Esophagus squamous epithelium (tissue), 5 donors: ENCODE results near the gene ZFP62. TPM values are rescaled to one million over a fixed set of nuclear protein-coding genes. Genes with fewer than 3 reads are reported as not detected.
A peak's percentile ranks its signal among the peaks of the same experiment; 100 is the strongest.

ENCODE experiments used
- DNase-seq: peaks from one replicate; lab custom pipeline; 2025; lab: John Stamatoyannopoulos, UW
- H3K27ac ChIP-seq, 4 donors: fragments of 200-600 bp; sonication (generic); one replicate each; pipeline ENCODE4 v1.5.1; 2016 to 2019; ENCODE audit warnings: mild to moderate bottlenecking in 1 of 4
- H3K27me3 ChIP-seq, 4 donors: fragments of 200-600 bp; sonication (generic); 1 replicate in 3 of 4; 2 replicates in 1 of 4; pipeline versions ENCODE4 v1.5.1 to v1.6.0; 2017 to 2021; ENCODE audit warnings: antibody characterized with exemption in 1 of 4
- H3K36me3 ChIP-seq, 3 donors: fragments of 200-600 bp; sonication (generic); one replicate each; pipeline ENCODE4 v1.5.1; 2016 to 2019
- H3K4me1 ChIP-seq, 3 donors: fragments of 200-600 bp; sonication (generic); one replicate each; pipeline ENCODE4 v1.5.1; 2017 to 2019
- H3K4me3 ChIP-seq, 4 donors: fragments of 200-600 bp; sonication (generic); 1 replicate in 3 of 4; 2 replicates in 1 of 4; pipeline ENCODE4 v1.5.1; 2016 to 2019; ENCODE audit warnings: mild to moderate bottlenecking in 2 of 4, moderate library complexity in 1 of 4
- H3K9me3 ChIP-seq, 3 donors: fragments of 200-600 bp; sonication (generic); one replicate each; pipeline ENCODE4 v1.5.1; 2016 to 2019
- CTCF ChIP-seq, 6 experiments: fragments of 450-650 bp in 4 of 6; fragments of 200-600 bp in 2 of 6; sonication (generic) in 2 of 6; IDR thresholded peaks; one replicate each; pipeline ENCODE4 v1.5.1; 2016 to 2019; ENCODE audit warnings: antibody characterized with exemption in 6 of 6, mild to moderate bottlenecking in 4 of 6, moderate library complexity in 4 of 6
- POLR2A ChIP-seq, 4 donors: fragments of 450-650 bp; IDR thresholded peaks; one replicate each; pipeline ENCODE4 v1.6.1; 2017; ENCODE audit warnings: antibody characterized with exemption in 4 of 4, mild to moderate bottlenecking in 4 of 4, moderate library complexity in 3 of 4
- WGBS, 2 donors: methylation state at CpG; one replicate each; pipeline ENCODE4 v1.1.5; 2018; 5-methylcytosine and 5-hydroxymethylcytosine counted together
- intact Hi-C: fragments of 100-400 bp; cut with DNase I; formaldehyde crosslinking; loops from one replicate; pipeline ENCODE4 v1.15.0; 2022
- total RNA-seq, 4 donors: library from RNA; depleted of rRNA; stranded (reverse); fragments of >200 nt; gene quantifications; one replicate each; pipeline ENCODE4 v1.1.0, GENCODE V29; 2016
- donor health status: DM: yes; HTN: yes; CAD: no.

Gene ZFP62
- total RNA-seq, 4 donors from 2014 or later = 8.9 to 32.6 (median 19.2) TPM

- H3K9me3 ChIP-seq = no peaks in the 10 kb centered on the region
- H3K27me3 ChIP-seq = no peaks in the 10 kb centered on the region
- peak overlapping the region in 2 of 4 donors; percentile 1 to 22 for H3K27ac ChIP-seq
- H3K36me3 ChIP-seq = no peaks in the 10 kb centered on the region
- no peak for DNase-seq
- WGBS, 2 donors = 78 to 88% methylated on average over 4 to 6 of the region's 7 CpGs
- no peak overlapping the region for H3K4me3 ChIP-seq
- peaks cover 21 to 78% (median 40%) of the 10 kb centered on the region in 3 donors for H3K4me1 ChIP-seq
- TF ChIP-seq POLR2A (IDR thresholded peaks at IDR 0.05) (no peak), CTCF (IDR thresholded peaks at IDR 0.05) (no peak)
- intact Hi-C loops = no loop called here
Measured at GRCh38 chr5:180823346-180823745, 37.7 kb downstream of the ZFP62 start.

- TF ChIP-seq POLR2A (IDR thresholded peaks at IDR 0.05) (no peak), CTCF (IDR thresholded peaks at IDR 0.05) (no peak)
- intact Hi-C loops = no loop called here
- no peak for DNase-seq
- H3K27me3 ChIP-seq = no peaks in the 10 kb centered on the region
- H3K27ac ChIP-seq = peak overlapping the region in 3 of 4 donors; percentile 81 to 84 (median 82)
- no peak overlapping the region for H3K4me3 ChIP-seq
- 66 to 88% methylated on average over 4 of the region's 4 CpGs for WGBS, 2 donors
- H3K4me1 ChIP-seq = peaks cover 31 to 83% (median 49%) of the 10 kb centered on the region in 3 donors
- no peaks in the 10 kb centered on the region for H3K36me3 ChIP-seq
- H3K9me3 ChIP-seq = no peaks in the 10 kb centered on the region
Measured at GRCh38 chr5:180821538-180821937, 39.5 kb downstream of the ZFP62 start.

GRCh38 chr5:180820788-180821321 is 40.2 kb downstream of the ZFP62 start:
- no peak for DNase-seq
- Histone ChIP-seq H3K4me3 (peak overlapping the region in 1 of 4 donors; percentile 3), H3K27me3 (no peaks in the 10 kb centered on the region), H3K9me3 (no peaks in the 10 kb centered on the region), H3K27ac (peak overlapping the region; percentile 35 to 93 (median 82)), H3K4me1 (peaks cover 31 to 83% (median 46%) of the 10 kb centered on the region in 3 donors), H3K36me3 (no peaks in the 10 kb centered on the region)
- TF ChIP-seq POLR2A (IDR thresholded peaks at IDR 0.05) (peak in 1 of 4 donors; percentile 32), CTCF (IDR thresholded peaks at IDR 0.05) (no peak)
- intact Hi-C loops = no loop called here
- 37 to 45% methylated on average over 3 of the region's 3 CpGs for WGBS, 2 donors

GRCh38 chr5:180818677-180819341 is 42.3 kb downstream of the ZFP62 start:
- H3K27me3 ChIP-seq = no peaks in the 10 kb centered on the region
- intact Hi-C loops = no loop called here
- H3K27ac ChIP-seq = peak overlapping the region in 2 of 4 donors; percentile 68 to 70
- 72 to 78% methylated on average over 6 of the region's 6 CpGs for WGBS, 2 donors
- no peak for TF ChIP-seq CTCF (IDR thresholded peaks at IDR 0.05)
- no peak for TF ChIP-seq POLR2A (IDR thresholded peaks at IDR 0.05)
- no peaks in the 10 kb centered on the region for H3K9me3 ChIP-seq
- no peak for DNase-seq
- H3K36me3 ChIP-seq = no peaks in the 10 kb centered on the region
- H3K4me3 ChIP-seq = no peak overlapping the region
- peaks cover 19 to 77% (median 32%) of the 10 kb centered on the region in 3 donors for H3K4me1 ChIP-seq
